ENCODE results near the gene AXL.

The AXL gene

DNA sequence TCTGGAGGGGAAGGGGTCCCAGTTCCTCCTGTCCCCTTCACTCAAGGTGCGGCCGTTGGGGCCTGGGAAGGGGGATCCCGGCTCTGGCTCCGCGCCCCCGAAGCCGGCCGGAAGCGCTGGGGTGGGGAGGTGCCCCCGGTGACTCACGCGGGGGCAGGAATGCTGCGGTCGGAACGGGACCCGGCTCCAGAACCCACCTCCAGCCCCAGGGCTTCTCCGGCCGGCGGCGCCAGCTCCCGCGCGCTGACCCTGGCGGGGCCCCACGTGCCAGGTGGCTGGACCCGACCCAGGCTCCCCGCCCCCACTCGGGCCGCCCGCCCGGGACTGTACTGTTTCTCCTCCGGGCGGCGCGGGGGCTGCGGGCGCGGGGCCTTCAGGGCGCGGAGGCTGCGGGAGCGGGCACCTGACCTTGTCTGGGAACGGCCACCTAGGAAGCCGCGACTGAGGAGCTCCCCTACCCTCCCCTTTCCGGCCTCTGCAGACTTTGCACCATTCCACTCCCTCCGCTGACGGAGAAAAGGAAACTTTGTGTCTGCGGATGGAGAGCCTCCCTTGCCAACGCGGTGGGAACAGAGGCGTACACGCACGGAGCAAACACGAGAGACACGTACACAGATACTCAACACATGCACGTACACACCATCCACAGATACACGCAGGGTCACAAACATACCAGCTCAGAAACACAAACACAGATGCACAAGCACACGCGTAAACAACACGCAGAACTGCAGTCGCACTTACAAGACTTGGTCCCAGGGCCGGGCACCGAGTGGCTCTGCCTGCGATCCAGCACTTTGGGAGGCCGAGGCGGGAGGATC, 7.2 kb downstream of the AXL start:
- TF ChIP-seq, protein P1, sequence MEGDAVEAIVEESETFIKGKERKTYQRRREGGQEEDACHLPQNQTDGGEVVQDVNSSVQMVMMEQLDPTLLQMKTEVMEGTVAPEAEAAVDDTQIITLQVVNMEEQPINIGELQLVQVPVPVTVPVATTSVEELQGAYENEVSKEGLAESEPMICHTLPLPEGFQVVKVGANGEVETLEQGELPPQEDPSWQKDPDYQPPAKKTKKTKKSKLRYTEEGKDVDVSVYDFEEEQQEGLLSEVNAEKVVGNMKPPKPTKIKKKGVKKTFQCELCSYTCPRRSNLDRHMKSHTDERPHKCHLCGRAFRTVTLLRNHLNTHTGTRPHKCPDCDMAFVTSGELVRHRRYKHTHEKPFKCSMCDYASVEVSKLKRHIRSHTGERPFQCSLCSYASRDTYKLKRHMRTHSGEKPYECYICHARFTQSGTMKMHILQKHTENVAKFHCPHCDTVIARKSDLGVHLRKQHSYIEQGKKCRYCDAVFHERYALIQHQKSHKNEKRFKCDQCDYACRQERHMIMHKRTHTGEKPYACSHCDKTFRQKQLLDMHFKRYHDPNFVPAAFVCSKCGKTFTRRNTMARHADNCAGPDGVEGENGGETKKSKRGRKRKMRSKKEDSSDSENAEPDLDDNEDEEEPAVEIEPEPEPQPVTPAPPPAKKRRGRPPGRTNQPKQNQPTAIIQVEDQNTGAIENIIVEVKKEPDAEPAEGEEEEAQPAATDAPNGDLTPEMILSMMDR (IDR thresholded peaks at IDR 0.05), result no peak

DNA sequence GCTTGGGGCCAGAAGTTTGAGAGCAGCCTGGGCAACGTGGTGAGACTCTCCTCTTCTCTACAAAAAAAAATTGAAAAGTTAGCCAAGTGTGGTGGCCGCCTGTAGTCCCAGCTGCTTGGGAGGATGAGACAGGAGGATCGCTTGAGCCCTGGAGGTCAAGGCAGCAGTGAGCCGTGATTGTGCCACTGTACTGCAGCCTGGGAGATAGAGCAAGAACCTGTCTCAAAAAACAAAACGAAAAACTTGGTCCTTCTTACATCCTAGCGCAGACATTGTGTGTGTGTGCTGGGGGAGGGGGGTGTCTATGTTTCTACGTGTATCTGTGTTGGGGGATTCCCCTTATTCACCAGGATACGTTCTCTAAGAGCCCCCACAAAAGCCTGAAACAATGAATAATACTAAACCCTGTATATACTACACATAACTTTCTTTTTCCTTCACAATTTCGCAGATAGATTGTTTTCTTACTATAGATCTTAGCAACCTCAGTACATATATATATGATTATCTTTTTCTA, 7.9 kb downstream of the AXL start:
- TF ChIP-seq, protein P1 (IDR thresholded peaks at IDR 0.05), result no peak

DNA sequence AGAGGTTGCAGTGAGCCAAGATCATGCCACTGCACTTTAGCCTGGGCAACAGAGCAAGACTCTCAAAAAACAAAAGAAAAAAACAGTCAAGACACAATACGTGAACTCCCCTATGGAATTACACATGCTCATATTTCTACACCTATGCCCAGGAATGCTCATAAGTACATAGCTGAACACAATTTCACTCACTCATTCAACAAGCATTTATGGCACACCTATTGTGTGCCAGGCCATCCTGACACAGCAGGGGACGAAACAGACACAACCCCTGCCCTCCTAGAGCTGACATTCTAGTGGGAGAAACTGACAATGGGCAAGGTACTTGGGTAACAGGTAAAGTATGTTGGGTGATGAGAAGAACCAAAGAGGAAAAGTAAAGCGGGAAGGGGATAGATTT, 9.5 kb downstream of the AXL start:
- TF ChIP-seq, protein P1 (IDR thresholded peaks at IDR 0.05), result no peak

DNA sequence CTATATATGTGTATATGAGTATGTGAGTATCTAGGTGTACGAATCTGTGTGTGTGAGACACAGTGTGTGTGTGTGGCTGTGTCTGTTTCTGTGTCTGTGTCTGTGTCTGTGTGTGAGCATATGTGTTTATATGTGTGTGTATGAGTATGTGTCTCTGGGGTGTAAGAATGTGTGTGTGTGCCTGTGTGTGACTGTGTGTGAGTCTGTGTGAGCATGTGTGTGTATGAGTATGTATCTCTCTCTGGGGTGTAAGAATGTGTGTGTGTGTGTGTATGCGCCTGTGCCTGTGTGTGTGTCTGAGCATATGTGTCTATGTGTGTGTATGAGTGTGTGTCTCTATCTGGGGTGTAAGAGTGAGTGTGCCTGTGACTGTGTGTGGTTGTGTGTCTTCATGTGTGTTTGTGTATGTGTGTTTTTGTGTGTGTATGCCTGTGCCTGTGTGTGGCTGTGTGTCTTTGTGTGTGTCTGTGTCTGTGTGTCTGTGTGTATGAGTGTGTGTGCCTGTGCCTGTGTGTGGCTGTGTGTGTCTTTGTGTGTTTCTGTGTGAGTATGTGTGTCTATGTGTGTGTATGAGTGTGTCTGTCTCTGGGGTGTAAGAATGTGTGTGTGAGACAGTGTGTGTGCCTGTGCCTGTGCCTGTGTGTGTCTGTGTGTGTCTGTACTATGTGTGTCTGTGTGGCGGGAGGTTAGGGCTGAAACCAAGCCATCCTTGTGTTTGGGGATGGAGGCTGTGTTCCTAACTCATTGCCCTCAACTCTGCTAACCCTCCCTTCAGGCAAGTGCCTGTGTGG, 11.2 kb downstream of the AXL start:
- TF ChIP-seq, protein P1 (IDR thresholded peaks at IDR 0.05), result no peak

DNA sequence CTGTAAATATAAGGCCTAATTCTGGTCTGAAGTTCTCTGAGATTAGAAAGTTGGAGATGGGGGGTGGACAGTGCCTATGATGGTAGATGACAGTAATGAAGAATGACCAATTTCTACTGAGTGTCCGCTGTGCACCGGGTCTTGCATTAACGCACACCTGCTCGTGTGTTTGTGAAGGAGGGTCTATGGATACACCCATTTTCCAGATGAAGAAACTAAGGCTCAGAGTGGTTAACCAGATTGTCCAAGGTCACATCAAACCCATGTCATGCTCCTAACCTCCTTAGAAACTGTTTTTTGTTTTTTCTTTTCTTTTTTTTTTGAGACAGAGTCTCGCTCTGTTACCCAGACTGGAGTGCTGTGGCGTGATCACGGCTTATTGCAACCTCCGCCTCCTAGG, 13.7 kb downstream of the AXL start:
- TF ChIP-seq, protein P1 (IDR thresholded peaks at IDR 0.05), result no peak

DNA sequence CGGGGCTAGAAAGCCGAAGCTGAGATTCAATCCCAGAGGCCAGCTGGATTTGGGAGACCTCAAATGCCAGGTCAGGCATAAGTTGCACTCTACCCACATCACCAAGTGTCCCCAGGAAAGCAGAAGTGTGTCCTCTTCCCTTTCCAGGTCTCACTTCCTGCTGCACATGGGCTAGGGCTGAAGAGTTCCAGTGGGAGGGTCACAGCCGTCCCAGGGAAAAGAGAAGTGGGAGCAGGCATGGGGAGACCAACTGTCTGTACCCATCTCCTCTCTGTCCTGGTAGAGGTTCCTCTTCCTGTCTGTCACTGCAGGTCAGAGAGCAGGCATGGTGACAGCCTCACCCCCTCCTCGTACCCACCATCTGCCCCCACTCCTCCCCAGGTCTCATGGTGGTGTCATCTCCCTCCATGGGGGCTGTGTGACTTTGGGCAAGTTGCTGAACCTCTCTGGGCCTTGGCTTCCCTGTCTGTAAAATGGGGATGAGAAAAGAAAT, 14.8 kb downstream of the AXL start:
- TF ChIP-seq, protein P1 (IDR thresholded peaks at IDR 0.05), result no peak

DNA sequence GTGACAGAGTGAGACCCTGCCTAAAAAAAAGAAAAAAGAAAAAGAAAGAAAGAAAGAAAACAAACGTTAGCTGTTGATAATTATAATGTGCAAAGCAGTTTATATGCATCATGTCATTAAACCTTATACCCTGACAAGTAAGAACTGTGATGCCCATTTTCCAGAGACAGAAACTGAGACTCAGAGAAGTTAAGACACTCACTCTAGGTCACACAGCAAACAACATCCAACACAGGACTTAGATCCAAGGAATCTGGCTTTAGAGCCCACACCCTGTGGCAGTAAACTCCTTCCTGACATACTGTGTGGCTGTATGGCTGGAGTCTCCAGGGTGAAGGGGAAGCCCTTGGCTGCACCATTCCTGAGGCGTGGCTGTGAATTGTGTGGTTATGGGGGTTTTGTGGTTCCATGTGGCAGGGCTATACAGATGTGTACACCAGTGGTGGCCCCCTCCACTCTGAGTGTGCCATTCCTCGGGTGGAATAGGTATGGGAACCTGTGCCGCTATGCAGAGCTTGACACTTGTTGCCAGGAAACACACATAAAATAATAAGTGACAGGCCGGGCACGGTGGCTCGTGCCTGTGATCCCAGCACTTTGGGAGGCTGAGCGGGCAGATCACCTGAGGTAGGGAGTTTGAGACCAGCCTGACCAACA, 15.6 kb downstream of the AXL start:
- TF ChIP-seq, protein P1 (IDR thresholded peaks at IDR 0.05), result no peak

Data from LNCAP (cell line).